Esophagus squamous epithelium (tissue), 4 donors: ENCODE measurements around the gene RPAP3.

ENCODE experiments used
- POLR2A ChIP-seq, 4 donors: fragments of 450-650 bp; IDR thresholded peaks; one replicate each; pipeline ENCODE4 v1.6.1; 2017; ENCODE audit warnings: antibody characterized with exemption in 4 of 4, mild to moderate bottlenecking in 4 of 4, moderate library complexity in 3 of 4
- TF ChIP-seq, protein P1 (sequence below), 6 experiments: fragments of 450-650 bp in 4 of 6; fragments of 200-600 bp in 2 of 6; sonication (generic) in 2 of 6; IDR thresholded peaks; one replicate each; pipeline ENCODE4 v1.5.1; 2016 to 2019; ENCODE audit warnings: antibody characterized with exemption in 6 of 6, mild to moderate bottlenecking in 4 of 6, moderate library complexity in 4 of 6

DNA sequence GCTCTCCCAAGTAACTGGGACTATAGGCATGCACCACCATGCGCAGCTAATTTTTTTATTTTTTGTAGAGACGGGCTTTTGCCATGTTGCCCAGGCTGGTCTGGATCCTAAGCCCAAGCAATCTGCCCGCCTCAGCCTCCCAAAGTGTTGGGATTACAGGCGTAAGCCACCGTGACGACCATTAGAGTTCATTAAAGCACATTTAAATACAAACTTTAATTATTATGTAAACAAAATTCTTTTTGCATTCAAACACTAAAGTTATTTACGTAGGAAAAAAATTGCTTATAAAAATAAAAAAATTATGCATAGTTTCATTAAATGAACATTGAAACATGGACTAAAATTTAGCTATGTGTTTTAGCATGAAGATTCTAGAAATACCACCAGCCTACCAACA lies 7.2 kb downstream of the RPAP3 start:
- TF ChIP-seq, protein P1, sequence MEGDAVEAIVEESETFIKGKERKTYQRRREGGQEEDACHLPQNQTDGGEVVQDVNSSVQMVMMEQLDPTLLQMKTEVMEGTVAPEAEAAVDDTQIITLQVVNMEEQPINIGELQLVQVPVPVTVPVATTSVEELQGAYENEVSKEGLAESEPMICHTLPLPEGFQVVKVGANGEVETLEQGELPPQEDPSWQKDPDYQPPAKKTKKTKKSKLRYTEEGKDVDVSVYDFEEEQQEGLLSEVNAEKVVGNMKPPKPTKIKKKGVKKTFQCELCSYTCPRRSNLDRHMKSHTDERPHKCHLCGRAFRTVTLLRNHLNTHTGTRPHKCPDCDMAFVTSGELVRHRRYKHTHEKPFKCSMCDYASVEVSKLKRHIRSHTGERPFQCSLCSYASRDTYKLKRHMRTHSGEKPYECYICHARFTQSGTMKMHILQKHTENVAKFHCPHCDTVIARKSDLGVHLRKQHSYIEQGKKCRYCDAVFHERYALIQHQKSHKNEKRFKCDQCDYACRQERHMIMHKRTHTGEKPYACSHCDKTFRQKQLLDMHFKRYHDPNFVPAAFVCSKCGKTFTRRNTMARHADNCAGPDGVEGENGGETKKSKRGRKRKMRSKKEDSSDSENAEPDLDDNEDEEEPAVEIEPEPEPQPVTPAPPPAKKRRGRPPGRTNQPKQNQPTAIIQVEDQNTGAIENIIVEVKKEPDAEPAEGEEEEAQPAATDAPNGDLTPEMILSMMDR (IDR thresholded peaks at IDR 0.05) = no peak
- no peak for TF ChIP-seq POLR2A (IDR thresholded peaks at IDR 0.05)
